Pulmonary artery endothelial cell (primary cell): ENCODE measurements around the gene EIF6. TPM values are rescaled to one million over a fixed set of nuclear protein-coding genes. Genes with fewer than 3 reads are reported as not detected.

ENCODE experiments used
- total RNA-seq: library from RNA; depleted of rRNA; stranded (reverse); fragments of >200 nt; gene quantifications from 2 replicates; pipeline ENCODE4 v1.2.3, GENCODE V29; 2014

EIF6 gene
- total RNA-seq, 1 donor from 2014 or later = 206 TPM

Other genes starting within 250 kb of the EIF6 start
- 85.0 and 86.1 TPM in 2 replicates for gene TRPC4AP, start 192.0 kb downstream of the EIF6 start, total RNA-seq
- gene EDEM2, start 137.4 kb downstream of the EIF6 start, total RNA-seq = 86.0 and 95.5 TPM in 2 replicates
- 545 and 561 TPM in 2 replicates for gene PROCR, start 112.7 kb downstream of the EIF6 start, total RNA-seq
- 0.33 and 0.78 TPM in 2 replicates for gene MMP24, start 58.1 kb downstream of the EIF6 start, total RNA-seq
- gene MMP24OS, start 6.7 kb downstream of the EIF6 start, total RNA-seq = 5.0 and 5.3 TPM in 2 replicates
- gene FAM83C, start 7.7 kb upstream of the EIF6 start, total RNA-seq = not detected in 2 replicates
- gene UQCC1, start 127.2 kb upstream of the EIF6 start, total RNA-seq = 25.5 and 33.1 TPM in 2 replicates
- gene GDF5, start 153.5 kb upstream of the EIF6 start, total RNA-seq = 0.99 and 2.1 TPM in 2 replicates
- 21.2 and 28.0 TPM in 2 replicates for gene CEP250, start 170.8 kb upstream of the EIF6 start, total RNA-seq
- not detected in 2 replicates for gene C20orf173, start 244.9 kb upstream of the EIF6 start, total RNA-seq